DND-41 (cell line): ENCODE measurements around the gene C3orf85.

Experiments
- CTCF ChIP-seq: IDR thresholded peaks from 2 replicates; pipeline ENCODE4 v1.5.1; 2012; ENCODE audit warnings: borderline replicate concordance, low read length, moderate library complexity, mild to moderate bottlenecking; ENCODE audit not compliant: poor library complexity, severe bottlenecking; ENCODE audit errors: extremely low read depth
- EZH2 ChIP-seq: IDR thresholded peaks from 3 replicates; pipeline ENCODE4 v1.6.1; 2012; ENCODE audit warnings: borderline replicate concordance, low read depth, mild to moderate bottlenecking, moderate library complexity, low read length, inconsistent platforms; ENCODE audit not compliant: severe bottlenecking

DNA sequence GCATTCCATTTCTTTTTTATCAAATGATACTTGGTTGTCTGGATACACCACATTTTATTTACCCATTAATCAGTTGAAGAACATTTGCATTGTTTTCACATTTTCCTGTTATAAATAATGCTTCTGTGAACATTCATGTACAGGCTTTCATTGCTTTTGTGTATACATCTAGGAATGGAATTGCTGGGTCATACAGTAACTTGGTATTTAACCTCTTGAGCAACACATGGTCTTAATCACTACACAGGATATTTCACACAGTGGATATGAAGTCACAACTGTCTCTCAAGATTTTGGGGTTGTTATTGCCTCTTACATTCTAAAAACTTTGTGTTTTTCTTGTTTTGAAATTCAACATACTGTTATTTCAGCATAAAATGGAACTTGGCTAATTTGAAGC lies 48.2 kb downstream of the C3orf85 start:
- no peak for TF ChIP-seq CTCF
- TF ChIP-seq EZH2 = no peak
